ENCODE measurements around the gene TMEM242.

The TMEM242 gene

DNA sequence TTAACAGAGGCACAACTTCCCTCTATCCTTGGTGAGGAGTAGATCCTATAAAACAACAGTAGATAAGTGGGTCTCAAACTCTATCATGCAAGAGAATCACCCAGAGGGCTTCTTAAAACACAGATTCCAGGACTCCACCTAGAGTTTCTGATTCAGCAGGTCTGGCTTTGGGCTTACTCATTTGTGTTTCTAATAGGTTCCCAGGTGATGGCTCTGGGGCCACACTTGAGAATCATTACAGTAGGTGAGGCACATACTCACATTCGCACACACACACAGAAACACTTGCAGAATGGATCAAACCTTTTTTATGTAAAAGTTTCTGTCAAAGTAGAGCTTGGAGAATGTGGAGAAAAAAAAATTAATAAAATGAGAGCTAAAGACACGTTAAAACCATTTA, 52.4 kb downstream of the TMEM242 start:
- DNase-seq (ENCODE audit: low read depth in 2 of 2): no peak

DNA sequence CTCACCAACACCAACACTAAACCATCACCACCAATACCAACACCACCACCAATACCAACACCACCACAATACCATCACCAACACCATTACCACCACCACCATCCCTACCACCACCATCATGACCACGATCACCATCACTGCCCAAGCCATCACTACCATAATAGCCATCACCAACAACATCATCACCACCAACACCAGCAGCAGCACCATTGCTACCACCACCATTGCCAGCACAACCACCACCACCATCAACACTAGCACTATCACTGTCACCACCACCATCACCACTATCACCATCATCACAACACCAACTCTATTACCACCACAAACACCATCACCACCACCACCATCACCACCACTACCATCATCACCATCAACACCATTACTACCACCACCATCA, 53.0 kb downstream of the TMEM242 start:
- no peak for DNase-seq (ENCODE audit: low read depth in 2 of 2)

DNA sequence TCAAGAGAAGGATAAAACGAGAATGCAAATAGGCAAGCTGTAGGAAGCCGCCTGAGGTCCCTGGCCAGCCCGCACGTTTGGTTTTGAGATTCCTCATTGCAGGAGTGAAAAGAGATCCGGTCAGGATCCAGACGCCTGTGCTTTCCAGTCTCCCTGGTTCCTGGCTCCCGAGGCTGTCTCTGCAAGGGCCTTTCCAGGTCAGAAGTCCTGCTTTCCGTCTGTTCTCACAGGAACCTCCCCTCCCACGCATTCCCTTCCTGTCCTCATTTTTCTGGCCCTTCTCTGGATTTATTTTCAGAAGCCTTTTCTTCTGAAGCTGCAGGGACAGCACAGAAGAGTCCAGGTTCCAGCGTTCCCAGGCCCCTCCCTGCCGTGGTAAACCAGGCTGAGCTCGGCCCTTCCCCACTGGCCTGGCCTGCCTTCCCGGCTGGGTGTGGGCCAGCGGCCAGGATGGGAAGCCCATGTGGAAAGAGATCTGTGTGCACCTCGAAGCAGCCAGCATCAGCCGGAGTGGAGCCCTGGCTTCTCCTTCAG, 54.0 kb downstream of the TMEM242 start:
- DNase-seq (ENCODE audit: low read depth in 2 of 2): no peak

DNA sequence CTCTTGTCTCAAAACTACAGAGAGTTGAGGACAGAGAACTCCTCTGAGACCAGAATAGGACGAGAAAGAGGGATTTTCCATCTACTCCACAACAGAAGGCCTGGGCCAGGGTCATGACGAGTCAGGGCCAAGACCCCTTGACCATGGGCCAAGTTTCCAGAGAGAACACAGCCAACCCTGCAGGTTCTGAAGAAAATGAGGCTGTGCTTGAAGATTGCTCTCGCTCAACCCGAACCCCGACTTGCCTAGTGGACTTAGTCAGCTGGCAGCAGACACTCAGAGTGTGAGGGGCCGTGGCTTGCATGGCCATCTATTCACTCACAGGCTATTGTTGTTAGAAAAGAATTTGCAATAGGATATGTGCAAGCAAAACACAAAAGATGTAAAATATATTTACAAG, 54.5 kb downstream of the TMEM242 start:
- DNase-seq (ENCODE audit: low read depth in 2 of 2): no peak

DNA sequence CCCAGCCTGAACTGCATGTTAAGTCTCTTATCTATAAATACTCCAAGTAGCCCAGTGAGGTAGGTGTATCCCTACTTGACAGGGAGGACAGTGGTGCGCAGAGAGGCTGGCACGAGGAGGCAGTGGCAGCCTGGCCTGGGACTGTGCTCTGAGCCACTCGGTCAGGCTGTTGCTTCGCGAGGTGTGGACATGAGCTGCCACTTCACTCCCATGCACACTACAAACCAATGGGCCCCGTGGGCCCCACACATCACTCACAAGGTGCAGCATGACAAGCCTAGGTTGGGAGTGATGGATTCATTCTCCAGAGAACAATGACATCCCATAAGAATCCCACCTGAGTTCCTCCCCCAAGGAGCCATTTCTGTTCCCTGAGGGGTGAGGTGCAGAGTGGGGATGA, 54.9 kb downstream of the TMEM242 start:
- no peak for DNase-seq (ENCODE audit: low read depth in 2 of 2)

DNA sequence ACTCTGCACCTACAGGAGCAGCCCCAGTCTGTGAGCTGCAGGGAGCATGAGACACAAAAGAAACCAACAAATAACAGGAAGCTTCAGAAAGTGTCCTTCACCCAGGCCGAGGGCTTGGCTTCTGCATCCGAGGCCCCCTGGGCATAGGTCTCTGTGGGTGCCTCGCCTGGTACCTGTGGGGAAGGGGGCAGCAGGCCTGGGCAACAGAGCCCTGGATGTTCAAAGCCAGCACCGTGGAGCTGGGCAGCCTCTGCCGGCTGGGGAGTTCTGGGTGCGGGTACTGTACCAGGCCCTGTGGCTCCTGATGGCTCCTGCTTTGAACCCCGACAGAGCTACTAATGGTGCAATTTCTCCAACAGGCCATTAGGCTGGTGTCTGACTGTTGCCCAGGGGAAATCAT, 55.7 kb downstream of the TMEM242 start:
- no peak for DNase-seq (ENCODE audit: low read depth in 2 of 2)

DNA sequence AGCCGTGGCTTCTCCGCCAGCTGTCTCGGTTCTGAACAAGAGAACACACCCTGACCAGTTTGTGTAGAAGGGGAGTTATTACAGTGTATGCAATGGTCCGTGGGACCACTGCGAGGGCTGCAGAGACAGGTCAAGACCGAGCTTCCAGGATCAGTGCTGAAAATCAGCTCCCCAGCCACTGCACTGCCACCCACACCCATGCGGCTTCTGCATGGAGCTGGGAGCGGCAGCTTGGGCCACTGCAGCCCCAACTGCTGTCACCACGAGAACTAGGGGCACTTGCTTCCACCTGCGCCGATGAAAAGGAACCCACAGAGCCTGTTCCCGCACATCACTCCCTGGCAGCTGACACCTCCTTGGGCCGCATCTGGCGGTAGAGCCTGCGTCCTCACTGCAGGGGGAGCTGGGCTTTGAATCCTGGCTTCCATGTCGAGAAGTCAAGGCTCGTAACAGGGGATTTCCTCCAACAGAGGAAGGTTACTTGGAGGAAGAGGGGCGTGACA, 56.2 kb downstream of the TMEM242 start:
- DNase-seq (ENCODE audit: low read depth in 2 of 2): no peak

DNA sequence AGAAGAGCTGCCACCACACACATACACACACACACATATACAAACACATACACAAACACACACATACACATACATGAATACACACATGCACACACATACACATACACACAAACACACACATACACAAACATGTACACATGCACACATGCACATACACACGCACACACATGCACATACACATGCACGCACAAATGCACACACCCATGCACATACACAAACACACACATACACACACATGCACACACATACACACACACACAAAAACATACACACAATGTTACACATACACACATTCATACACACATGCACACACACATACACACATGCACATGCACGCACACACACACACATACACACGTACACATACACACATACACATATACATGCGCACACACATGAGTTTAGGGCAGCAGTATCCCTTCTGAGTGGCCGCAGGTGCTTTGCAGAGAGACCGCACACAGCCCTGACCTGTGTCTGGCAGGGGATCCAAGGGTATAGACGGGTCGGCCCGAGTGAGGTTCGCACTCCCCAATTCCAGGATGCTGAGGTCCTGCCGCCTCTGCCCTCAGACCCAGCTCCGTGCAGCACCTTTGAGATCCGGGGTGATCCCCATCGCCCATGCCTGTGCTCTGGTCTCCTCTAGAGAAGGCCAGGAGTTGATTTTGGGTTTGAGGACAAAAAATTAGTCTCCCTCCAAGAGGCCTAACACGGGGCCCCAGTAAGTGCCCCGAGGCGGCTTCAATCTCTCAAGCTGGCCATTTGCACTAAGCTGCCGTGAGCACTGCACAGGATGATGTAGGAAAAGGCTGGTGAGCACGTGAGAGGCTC, 56.8 kb downstream of the TMEM242 start:
- no peak for DNase-seq (ENCODE audit: low read depth in 2 of 2)

DNA sequence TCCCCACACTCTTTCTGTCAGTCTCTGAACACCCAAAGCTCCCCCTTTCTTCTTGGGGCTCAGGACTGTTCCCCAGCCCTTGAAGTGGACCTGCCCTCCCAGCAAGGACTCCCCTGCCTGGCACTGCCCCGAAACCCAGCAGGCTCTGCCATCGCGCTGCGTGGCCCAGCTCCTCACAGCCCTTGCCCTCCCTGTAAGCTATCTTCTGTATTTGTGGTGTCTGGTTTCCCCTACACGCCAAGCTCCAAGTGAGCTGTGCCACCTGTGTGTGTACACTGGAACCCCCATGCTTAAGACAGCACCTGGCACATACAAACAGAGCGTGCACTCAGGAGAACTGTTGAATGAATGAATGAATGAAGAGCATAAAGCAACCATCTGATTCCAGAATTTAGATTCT, 57.7 kb downstream of the TMEM242 start:
- no peak for DNase-seq (ENCODE audit: low read depth in 2 of 2)

DNA sequence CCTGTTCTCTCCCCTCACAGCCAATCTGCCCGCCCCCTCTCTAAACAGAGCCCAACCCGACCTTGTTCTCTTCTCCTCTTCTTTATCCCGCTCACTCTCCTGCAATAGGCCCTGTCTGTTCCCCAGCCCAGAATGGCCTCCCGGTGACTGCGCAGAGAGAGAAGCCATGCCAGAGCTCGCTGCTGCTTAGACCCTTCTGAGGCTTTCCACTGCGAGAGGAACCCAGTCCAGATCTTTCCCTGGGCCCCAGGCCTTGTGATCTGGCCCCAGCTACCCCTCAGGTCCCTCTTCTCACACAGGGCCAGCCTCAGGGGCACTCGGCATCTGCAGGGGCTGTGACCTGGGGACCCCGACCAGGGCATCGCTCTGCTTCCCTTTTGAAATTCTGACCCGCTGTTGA, 58.1 kb downstream of the TMEM242 start:
- no peak for DNase-seq (ENCODE audit: low read depth in 2 of 2)

DNA sequence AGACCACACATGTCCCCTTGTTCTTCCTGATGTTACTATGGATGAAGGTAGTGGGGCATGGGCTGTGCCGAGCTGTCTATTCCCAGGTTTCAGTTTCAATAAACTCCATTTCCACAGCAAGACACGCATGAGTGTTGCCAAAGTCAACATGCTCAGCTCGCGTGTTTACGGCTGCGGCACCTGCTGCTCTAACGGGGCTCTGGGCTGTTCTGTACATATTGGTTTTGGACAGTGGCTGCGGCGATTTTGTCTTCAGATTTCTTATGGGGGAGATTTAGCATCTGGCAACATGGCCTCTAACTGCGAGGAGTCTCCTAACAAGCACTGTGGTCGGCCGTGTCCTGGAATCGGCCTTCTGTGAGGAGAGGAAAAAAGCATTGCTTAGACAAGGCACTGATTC, 58.6 kb downstream of the TMEM242 start:
- no peak for DNase-seq (ENCODE audit: low read depth in 2 of 2)

DNA sequence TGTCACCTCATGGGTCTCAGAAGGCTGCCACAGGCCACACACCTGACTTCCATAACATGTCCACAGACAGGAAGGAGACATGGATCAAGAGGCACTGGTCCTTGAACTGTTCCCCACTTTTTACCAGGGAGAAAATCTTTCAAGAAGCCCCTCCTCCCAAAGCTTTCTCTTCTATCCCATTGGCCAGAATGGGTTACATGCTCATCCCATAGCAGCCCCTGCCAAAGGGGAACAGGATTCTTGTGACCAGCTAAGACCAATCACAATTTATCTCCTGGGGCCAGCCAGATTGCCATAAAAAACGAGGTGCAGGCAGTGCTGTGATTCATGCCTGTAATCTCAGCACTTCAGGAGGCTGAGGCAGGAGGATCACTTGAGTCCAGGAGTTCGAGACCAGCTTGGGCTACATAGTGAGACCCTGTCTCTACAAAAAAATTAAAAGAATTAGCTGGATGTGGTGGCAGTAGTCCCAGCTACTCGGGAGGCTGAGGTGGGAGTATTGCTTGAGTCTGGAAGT, 59.4 kb downstream of the TMEM242 start:
- DNase-seq (ENCODE audit: low read depth in 2 of 2): no peak

DNA sequence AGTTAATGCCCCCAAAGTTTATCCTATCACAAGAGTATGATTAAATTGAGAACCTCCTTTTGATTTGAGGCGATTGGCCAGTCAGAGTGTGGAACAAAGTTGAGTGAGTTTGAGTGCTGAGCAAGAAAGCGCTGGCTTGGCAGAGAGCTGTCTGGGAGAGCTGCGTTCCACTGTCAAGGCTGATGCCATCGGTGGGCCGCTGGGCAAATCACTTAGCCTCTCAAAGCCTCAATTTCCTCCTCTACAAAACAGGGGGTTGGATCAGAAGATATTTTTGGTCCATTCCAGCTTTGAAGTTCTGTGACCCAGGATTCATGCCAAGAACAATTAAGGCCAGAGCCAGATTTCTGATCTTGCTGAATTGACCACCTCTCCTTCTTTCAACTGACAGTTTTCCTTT, 60.2 kb downstream of the TMEM242 start:
- DNase-seq (ENCODE audit: low read depth in 2 of 2): no peak

DNA sequence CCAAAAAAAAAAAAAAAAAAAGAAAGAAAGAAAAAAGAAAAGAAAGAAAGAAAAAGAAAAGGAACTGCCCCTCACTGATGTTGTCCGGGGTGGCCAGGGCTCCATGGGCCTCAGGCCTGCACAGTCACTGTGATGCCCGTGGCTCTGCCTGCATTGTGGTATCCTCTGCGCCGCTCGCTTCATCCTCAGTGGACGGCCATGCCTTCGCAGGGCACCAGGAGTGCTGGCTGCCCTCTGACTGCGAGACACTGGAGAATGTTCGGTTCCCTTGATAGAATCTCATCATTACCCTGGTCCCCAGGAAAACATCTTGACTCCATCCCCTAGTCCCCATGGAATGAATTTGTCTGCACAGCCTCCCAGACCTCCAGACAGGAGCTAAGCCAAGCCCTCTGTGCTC, 61.7 kb downstream of the TMEM242 start:
- DNase-seq (ENCODE audit: low read depth in 2 of 2): no peak

DNA sequence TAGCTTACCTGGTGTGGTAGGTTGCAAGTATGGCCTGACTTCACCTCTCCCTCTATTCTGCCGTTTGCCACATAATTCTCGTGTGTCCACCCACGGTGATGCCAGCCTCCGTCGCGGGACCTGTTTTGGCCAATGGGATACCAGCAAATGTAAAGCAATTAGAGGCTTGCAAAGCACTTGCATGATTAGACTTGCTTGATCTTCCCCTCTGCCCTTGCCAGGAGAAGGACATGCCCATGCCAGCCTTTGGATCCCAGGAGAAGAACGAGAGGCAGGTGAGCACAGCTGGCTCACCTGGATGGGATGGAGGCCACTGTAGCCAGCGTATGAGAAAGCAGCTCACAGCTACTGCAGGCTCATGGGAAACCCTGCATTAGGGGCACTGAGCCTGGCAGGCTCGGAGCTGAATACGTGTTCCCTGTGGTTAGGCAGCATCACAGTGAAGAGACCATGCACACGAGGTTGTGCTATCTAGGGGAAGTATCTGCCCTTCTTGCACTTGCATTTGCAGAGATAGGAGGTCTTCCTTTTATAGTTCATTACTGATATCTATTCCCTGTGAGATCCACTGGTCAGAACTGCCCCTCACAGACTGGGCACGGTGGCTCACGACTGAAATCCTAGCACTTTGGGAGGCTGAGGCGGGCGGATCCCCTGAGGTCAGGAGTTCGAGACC, 62.4 kb downstream of the TMEM242 start:
- no peak for DNase-seq (ENCODE audit: low read depth in 2 of 2)

DNA sequence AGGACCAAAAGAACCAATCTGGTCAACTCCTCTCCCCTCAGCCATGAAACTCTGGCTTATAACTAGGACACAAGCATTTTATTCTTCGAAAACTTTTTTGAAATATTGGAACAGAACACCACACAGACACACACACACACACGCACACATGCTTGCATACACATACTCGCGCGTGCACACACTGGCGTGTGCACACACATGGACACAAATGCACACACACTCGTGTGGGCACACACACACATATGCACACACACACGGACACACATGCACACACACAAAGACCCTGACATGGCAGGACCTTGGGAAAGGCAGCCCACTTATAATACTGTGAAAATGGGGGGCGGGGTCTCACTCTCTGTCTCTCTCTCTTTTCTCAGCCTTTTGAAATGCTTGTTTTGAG, 63.9 kb downstream of the TMEM242 start:
- DNase-seq (ENCODE audit: low read depth in 2 of 2): no peak

DNA sequence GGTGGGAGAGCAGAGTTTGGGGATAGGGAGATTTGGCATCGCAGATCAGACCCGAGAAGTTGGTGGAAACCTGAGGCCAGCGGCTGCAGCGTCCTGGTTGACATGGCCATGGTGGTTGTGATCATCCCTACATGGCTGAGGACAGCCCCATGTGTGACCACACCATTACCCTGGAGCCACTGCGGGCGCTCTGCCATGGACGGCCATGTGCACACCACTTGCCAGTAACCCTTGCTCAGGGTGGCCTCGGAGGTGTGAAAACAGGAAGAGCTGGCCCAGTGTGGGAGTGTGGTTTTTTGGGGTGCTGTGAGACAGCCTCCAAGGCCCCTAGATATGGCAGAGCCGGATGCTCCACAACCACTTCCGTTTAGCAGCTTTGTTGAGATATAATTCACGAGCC, 64.4 kb downstream of the TMEM242 start:
- no peak for DNase-seq (ENCODE audit: low read depth in 2 of 2)

DNA sequence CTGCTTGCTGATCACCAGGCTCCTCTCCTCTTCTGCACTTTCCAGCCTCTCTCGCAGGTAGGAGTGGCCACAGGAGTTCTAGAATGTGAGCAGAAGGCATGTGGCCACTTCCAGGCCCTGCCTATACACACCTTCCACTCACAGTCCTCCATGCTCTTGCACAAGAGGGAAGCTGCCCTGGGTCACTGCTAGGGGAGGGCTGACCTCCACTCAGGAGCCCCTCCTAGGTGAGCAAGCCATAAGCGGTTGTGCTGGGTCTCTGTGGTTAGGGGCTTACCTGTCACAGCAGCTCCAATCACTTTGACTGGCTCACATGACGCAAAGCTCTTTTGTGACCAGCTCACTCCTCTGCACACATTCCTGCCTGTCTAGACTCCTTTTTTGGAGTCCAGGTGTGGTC, 68.2 kb downstream of the TMEM242 start:
- DNase-seq (ENCODE audit: low read depth in 2 of 2): no peak

DNA sequence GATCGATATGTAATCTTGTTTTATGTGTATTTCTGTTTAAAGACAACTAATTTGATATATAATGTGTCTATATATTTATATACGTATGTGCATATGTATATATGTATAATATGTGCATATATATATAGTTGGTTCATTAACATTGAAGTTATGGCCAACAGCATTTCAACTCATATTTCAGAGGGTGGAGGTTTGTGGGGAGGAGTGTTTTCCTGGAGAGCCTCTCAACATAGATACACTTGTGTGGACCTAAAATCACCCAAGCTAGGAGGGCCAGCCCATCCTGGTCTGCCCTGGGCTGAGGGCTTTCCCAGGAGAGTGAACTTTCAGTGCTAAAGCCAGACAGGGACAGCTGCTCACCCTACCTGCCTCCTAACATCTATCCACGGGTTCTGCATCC, 68.8 kb downstream of the TMEM242 start:
- DNase-seq (ENCODE audit: low read depth in 2 of 2): no peak

DNA sequence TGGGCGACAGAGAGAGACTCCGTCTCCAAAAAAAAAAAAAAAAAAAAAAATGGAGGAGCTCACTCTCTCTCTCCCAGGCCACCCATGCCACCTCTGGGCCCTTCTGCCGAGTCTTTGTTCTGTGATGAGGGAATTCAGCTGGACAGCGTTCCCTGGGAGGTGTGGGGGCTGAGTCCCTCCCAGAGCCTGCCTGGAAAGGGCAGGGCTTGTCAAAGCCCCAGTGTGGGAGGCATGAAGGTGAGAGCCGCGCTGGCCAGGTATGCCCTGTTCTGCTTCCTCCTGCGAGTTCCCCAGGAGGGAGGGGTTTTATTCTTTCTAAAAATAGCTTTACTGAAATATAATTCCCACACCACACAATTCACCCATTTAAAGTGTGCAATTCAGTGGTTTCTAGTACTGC, 69.6 kb downstream of the TMEM242 start:
- DNase-seq (ENCODE audit: low read depth in 2 of 2): no peak

DNA sequence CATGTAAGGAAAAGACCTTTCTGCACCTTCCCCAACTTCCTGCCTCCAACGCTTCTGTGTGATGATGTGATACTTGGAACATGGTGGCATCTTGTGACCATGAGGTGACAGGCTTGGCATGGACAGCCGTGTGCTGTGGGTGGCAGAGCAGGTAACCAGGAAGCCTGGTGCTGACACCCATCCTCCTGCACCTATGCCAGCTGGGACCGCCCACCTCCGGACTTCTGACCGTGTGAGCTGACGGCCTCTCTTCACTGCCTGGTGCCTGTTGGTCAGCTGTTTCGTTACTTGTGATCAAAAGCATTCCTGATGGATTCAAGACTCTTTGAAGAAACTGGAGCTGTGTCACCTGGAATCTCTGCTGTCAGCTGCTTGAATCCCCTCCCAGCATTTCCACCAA, 70.3 kb downstream of the TMEM242 start:
- no peak for DNase-seq (ENCODE audit: low read depth in 2 of 2)

DNA sequence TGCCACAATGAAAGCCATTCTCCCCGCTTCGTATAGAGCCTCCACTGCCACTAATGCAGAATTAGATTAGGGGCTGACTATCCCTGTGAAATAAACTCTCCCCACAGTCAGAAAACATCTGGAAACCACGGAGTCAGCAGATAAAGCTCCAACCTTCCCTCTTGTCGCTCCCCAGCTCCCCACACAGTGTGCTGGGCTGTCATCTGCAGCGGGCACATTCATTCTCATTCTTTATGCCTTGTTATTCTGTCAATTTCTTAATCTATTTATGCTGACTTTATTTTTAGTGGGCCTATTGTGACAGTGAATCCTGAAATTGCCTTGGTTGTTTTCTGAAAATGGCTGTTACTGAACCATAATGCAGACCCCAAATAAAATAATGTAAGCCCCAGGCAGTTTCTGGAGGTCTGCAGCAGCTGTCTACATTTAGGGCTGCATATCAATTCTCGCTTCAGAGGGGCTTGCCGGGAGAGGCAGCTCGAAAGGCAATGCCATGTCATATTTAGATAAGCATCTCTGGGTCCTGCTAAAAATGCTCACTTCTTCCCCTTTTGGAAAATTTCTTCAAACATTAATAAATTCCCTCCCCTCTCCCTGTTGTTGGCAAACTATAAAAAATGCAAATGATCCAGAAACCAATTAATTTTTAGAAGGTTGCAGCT, 71.6 kb downstream of the TMEM242 start:
- no peak for DNase-seq (ENCODE audit: low read depth in 2 of 2)
